Measurements from ENCODE around the gene SLC6A6.

Gene SLC6A6

GRCh38 chr3:14415501-14415900 is 13.1 kb downstream of the SLC6A6 start:
- in situ Hi-C loops (cut with HindIII; ENCODE audit: low sequenced_read_pairs): no loop called here

GRCh38 chr3:14416453-14416852 is 14.0 kb downstream of the SLC6A6 start:
- in situ Hi-C loops (cut with HindIII; ENCODE audit: low sequenced_read_pairs): no loop called here

- in situ Hi-C loops (cut with HindIII; ENCODE audit: low sequenced_read_pairs): no loop called here
These were observed 16.2 kb downstream of the SLC6A6 start for GRCh38 chr3:14418296-14419250.

GRCh38 chr3:14422016-14422963 is 19.9 kb downstream of the SLC6A6 start:
- in situ Hi-C loops (cut with HindIII; ENCODE audit: low sequenced_read_pairs): no loop called here

GRCh38 chr3:14423197-14423743 is 20.9 kb downstream of the SLC6A6 start:
- in situ Hi-C loops (cut with HindIII; ENCODE audit: low sequenced_read_pairs): no loop called here

- in situ Hi-C loops (cut with HindIII; ENCODE audit: low sequenced_read_pairs): no loop called here
These were observed 21.6 kb downstream of the SLC6A6 start for GRCh38 chr3:14423963-14424362.

GRCh38 chr3:14424711-14425580 is 22.5 kb downstream of the SLC6A6 start:
- in situ Hi-C loops (cut with HindIII; ENCODE audit: low sequenced_read_pairs): no loop called here

- in situ Hi-C loops (cut with HindIII; ENCODE audit: low sequenced_read_pairs): no loop called here
These were observed 23.3 kb downstream of the SLC6A6 start for GRCh38 chr3:14425581-14426304.

GRCh38 chr3:14426305-14426620 is 23.9 kb downstream of the SLC6A6 start:
- in situ Hi-C loops (cut with HindIII; ENCODE audit: low sequenced_read_pairs): no loop called here

GRCh38 chr3:14428087-14429033 is 26.0 kb downstream of the SLC6A6 start:
- in situ Hi-C loops (cut with HindIII; ENCODE audit: low sequenced_read_pairs): no loop called here

GRCh38 chr3:14429237-14429636 is 26.8 kb downstream of the SLC6A6 start:
- in situ Hi-C loops (cut with HindIII; ENCODE audit: low sequenced_read_pairs): no loop called here

GRCh38 chr3:14429640-14430039 is 27.2 kb downstream of the SLC6A6 start:
- in situ Hi-C loops (cut with HindIII; ENCODE audit: low sequenced_read_pairs): no loop called here

GRCh38 chr3:14430053-14430452 is 27.6 kb downstream of the SLC6A6 start:
- in situ Hi-C loops (cut with HindIII; ENCODE audit: low sequenced_read_pairs): no loop called here

- in situ Hi-C loops (cut with HindIII; ENCODE audit: low sequenced_read_pairs): no loop called here
These were observed 28.5 kb downstream of the SLC6A6 start for GRCh38 chr3:14430706-14431451.

GRCh38 chr3:14431452-14431916 is 29.1 kb downstream of the SLC6A6 start:
- in situ Hi-C loops (cut with HindIII; ENCODE audit: low sequenced_read_pairs): no loop called here

GRCh38 chr3:14431917-14432834 is 29.8 kb downstream of the SLC6A6 start:
- in situ Hi-C loops (cut with HindIII; ENCODE audit: low sequenced_read_pairs): no loop called here

GRCh38 chr3:14433106-14433505 is 30.7 kb downstream of the SLC6A6 start:
- in situ Hi-C loops (cut with HindIII; ENCODE audit: low sequenced_read_pairs): no loop called here
